Neural progenitor cell (in vitro differentiated cells): ENCODE data around the gene FAM162A. TPM values are rescaled to one million over a fixed set of nuclear protein-coding genes. Genes with fewer than 3 reads are reported as not detected.

Experiments
- DNase-seq: peaks from one replicate; pipeline ENCODE4 v3.0.0-alpha.2; 2016; ENCODE audit warnings: low spot score
- H2AFZ ChIP-seq: fragments of 200-600 bp; sonication (generic); replicated peaks from 2 replicates; pipeline ENCODE4 v1.6.1; 2016; ENCODE audit warnings: antibody characterized with exemption
- H3F3A ChIP-seq: fragments of 200-600 bp; sonication (generic); 2 replicates; pipeline ENCODE4 v1.6.1; 2016; ENCODE audit warnings: antibody characterized with exemption, low read depth
- H3K27ac ChIP-seq: fragments of 200-600 bp; sonication (generic); 2 replicates; pipeline ENCODE4 v1.5.1; 2016; ENCODE audit warnings: mild to moderate bottlenecking
- H3K27me3 ChIP-seq: fragments of 200-600 bp; sonication (generic); 2 replicates; pipeline ENCODE4 v1.6.1; 2016; ENCODE audit warnings: mild to moderate bottlenecking, moderate library complexity
- H3K36me3 ChIP-seq: fragments of 200-600 bp; sonication (generic); 2 replicates; pipeline ENCODE4 v1.5.1; 2016
- H3K4me1 ChIP-seq: fragments of 200-600 bp; sonication (generic); 2 replicates; pipeline ENCODE4 v1.6.1; 2016; ENCODE audit warnings: mixed run types
- H3K4me2 ChIP-seq: fragments of 200-600 bp; sonication (generic); 2 replicates; pipeline ENCODE4 v1.6.1; 2016
- H3K4me3 ChIP-seq: fragments of 200-600 bp; sonication (generic); 2 replicates; pipeline ENCODE4 v1.5.1; 2016
- H3K79me2 ChIP-seq: fragments of 200-600 bp; sonication (generic); 2 replicates; pipeline ENCODE4 v1.6.1; 2016; ENCODE audit warnings: low read depth
- H3K9ac ChIP-seq: fragments of 200-600 bp; sonication (generic); 2 replicates; pipeline ENCODE4 v1.6.1; 2016
- H3K9me3 ChIP-seq: fragments of 200-600 bp; sonication (generic); 2 replicates; pipeline ENCODE4 v1.5.1; 2016; ENCODE audit warnings: low read depth
- H4K20me1 ChIP-seq: fragments of 200-600 bp; sonication (generic); 2 replicates; pipeline ENCODE4 v1.6.1; 2016; ENCODE audit warnings: low read depth
- H3K27ac Mint-ChIP-seq: 3 replicates; pipeline ENCODE4 v1.8.0; 2021; ENCODE audit warnings: mixed read lengths
- H3K27me3 Mint-ChIP-seq: 2 replicates; pipeline ENCODE4 v1.8.0; 2022; ENCODE audit warnings: low read depth, mild to moderate bottlenecking, inconsistent platforms, moderate library complexity, mixed read lengths; ENCODE audit not compliant: insufficient read depth
- H3K36me3 Mint-ChIP-seq: 3 replicates; pipeline ENCODE4 v1.8.0; 2021; ENCODE audit warnings: mixed read lengths
- H3K4me1 Mint-ChIP-seq: 3 replicates; pipeline ENCODE4 v1.8.0; 2021; ENCODE audit warnings: mixed read lengths
- H3K4me3 Mint-ChIP-seq: 3 replicates; pipeline ENCODE4 v1.8.0; 2021; ENCODE audit warnings: mild to moderate bottlenecking, moderate library complexity, mixed read lengths
- H3K9me3 Mint-ChIP-seq: 3 replicates; pipeline ENCODE4 v1.8.0; 2020; ENCODE audit warnings: mixed read lengths
- CTCF ChIP-seq: fragments of 200-600 bp; sonication (generic); IDR thresholded peaks from 2 replicates; pipeline ENCODE4 v1.5.1; 2017; ENCODE audit warnings: antibody characterized with exemption, mild to moderate bottlenecking
- EZH2 ChIP-seq: fragments of 200-600 bp; sonication (generic); IDR thresholded peaks from 2 replicates; pipeline ENCODE4 v1.6.1; 2017; ENCODE audit warnings: antibody characterized with exemption, mild to moderate bottlenecking, moderate library complexity
- EZH2phosphoT487 ChIP-seq: fragments of 200-600 bp; sonication (generic); IDR thresholded peaks from 2 replicates; pipeline ENCODE4 v1.6.1; 2017; ENCODE audit warnings: antibody characterized with exemption
- total RNA-seq: library from RNA; depleted of rRNA; stranded (reverse); fragments of >200 nt; gene quantifications from 2 replicates; pipeline ENCODE4 v1.2.3, GENCODE V29; 2015; ENCODE audit warnings: low replicate concordance

The FAM162A gene
- total RNA-seq, 1 donor from 2014 or later, result 66.1 TPM

- Histone ChIP-seq H3K27me3 (no peaks in the 10 kb centered on the region), H3K4me1 (no peaks in the 10 kb centered on the region), H3K36me3 (peaks cover 27% of the 10 kb centered on the region), H3K4me2 (no peak overlapping the region), H3K9ac (no peak overlapping the region), H3K79me2 (no peaks in the 10 kb centered on the region), H3K9me3 (no peaks in the 10 kb centered on the region), H3K27ac (no peak overlapping the region), H3F3A (peaks cover 6% of the 10 kb centered on the region), H3K4me3 (no peak overlapping the region), H4K20me1 (peaks cover 6% of the 10 kb centered on the region), H2AFZ (no peak overlapping the region)
- H3K4me3 Mint-ChIP-seq, result no peak overlapping the region
- peaks cover 6% of the 10 kb centered on the region for H3K36me3 Mint-ChIP-seq
- TF ChIP-seq EZH2 (no peak), CTCF (no peak), EZH2phosphoT487 (no peak)
- no peaks in the 10 kb centered on the region for H3K4me1 Mint-ChIP-seq
- peaks cover 2% of the 10 kb centered on the region for H3K27me3 Mint-ChIP-seq
- no peak overlapping the region for H3K27ac Mint-ChIP-seq
- no peaks in the 10 kb centered on the region for H3K9me3 Mint-ChIP-seq
- DNase-seq, result no peak
Measured at GRCh38 chr3:122456074-122456473, 72.1 kb downstream of the FAM162A start.

- Mint-ChIP-seq H3K4me3 (no peak overlapping the region), H3K9me3 (no peaks in the 10 kb centered on the region), H3K27me3 (peaks cover 2% of the 10 kb centered on the region), H3K4me1 (no peaks in the 10 kb centered on the region), H3K36me3 (peaks cover 2% of the 10 kb centered on the region), H3K27ac (no peak overlapping the region)
- no peak overlapping the region for H2AFZ ChIP-seq
- H3K27ac ChIP-seq, result no peak overlapping the region
- no peak overlapping the region for H3K4me3 ChIP-seq
- peaks cover 10% of the 10 kb centered on the region for H3F3A ChIP-seq
- peaks cover 30% of the 10 kb centered on the region for H3K36me3 ChIP-seq
- no peak for TF ChIP-seq EZH2phosphoT487
- no peak for TF ChIP-seq CTCF
- no peak for TF ChIP-seq EZH2
- peaks cover 11% of the 10 kb centered on the region for H4K20me1 ChIP-seq
- no peak overlapping the region for H3K9ac ChIP-seq
- H3K27me3 ChIP-seq, result no peaks in the 10 kb centered on the region
- no peaks in the 10 kb centered on the region for H3K4me1 ChIP-seq
- H3K4me2 ChIP-seq, result no peak overlapping the region
- no peaks in the 10 kb centered on the region for H3K79me2 ChIP-seq
- no peaks in the 10 kb centered on the region for H3K9me3 ChIP-seq
- no peak for DNase-seq
Measured at GRCh38 chr3:122457706-122458105, 73.7 kb downstream of the FAM162A start.

GRCh38 chr3:122458992-122459391 lies 75.0 kb downstream of the FAM162A start:
- Mint-ChIP-seq H3K36me3 (peaks cover 6% of the 10 kb centered on the region), H3K4me3 (no peak overlapping the region), H3K27me3 (peaks cover 2% of the 10 kb centered on the region), H3K27ac (no peak overlapping the region), H3K9me3 (no peaks in the 10 kb centered on the region), H3K4me1 (no peaks in the 10 kb centered on the region)
- Histone ChIP-seq H3K9me3 (no peaks in the 10 kb centered on the region), H4K20me1 (peaks cover 11% of the 10 kb centered on the region), H3K9ac (no peak overlapping the region), H3K4me3 (no peak overlapping the region), H3K4me1 (no peaks in the 10 kb centered on the region), H2AFZ (no peak overlapping the region), H3F3A (peaks cover 10% of the 10 kb centered on the region), H3K79me2 (no peaks in the 10 kb centered on the region), H3K27me3 (no peaks in the 10 kb centered on the region), H3K4me2 (no peak overlapping the region), H3K36me3 (peaks cover 31% of the 10 kb centered on the region), H3K27ac (no peak overlapping the region)
- peak; percentile 52 for DNase-seq
- no peak for TF ChIP-seq EZH2phosphoT487
- peak; percentile 55 for TF ChIP-seq CTCF

- Mint-ChIP-seq H3K4me3 (no peak overlapping the region), H3K4me1 (no peaks in the 10 kb centered on the region), H3K27ac (no peak overlapping the region), H3K9me3 (no peaks in the 10 kb centered on the region), H3K36me3 (peaks cover 9% of the 10 kb centered on the region), H3K27me3 (peaks cover 2% of the 10 kb centered on the region)
- peaks cover 21% of the 10 kb centered on the region for H3K36me3 ChIP-seq
- no peak overlapping the region for H3K27ac ChIP-seq
- H3K9me3 ChIP-seq, result no peaks in the 10 kb centered on the region
- no peak overlapping the region for H3K9ac ChIP-seq
- no peak overlapping the region for H3K4me3 ChIP-seq
- peaks cover 9% of the 10 kb centered on the region for H4K20me1 ChIP-seq
- H3K4me2 ChIP-seq, result no peak overlapping the region
- no peak for TF ChIP-seq CTCF
- TF ChIP-seq EZH2phosphoT487, result no peak
- no peak for TF ChIP-seq EZH2
- H3K79me2 ChIP-seq, result peaks cover 10% of the 10 kb centered on the region
- no peaks in the 10 kb centered on the region for H3K4me1 ChIP-seq
- no peak overlapping the region for H2AFZ ChIP-seq
- no peaks in the 10 kb centered on the region for H3K27me3 ChIP-seq
- peaks cover 10% of the 10 kb centered on the region for H3F3A ChIP-seq
- no peak for DNase-seq
Measured at GRCh38 chr3:122461806-122462205, 77.8 kb downstream of the FAM162A start.
